Thyroid gland (tissue), 4 donors: ENCODE results near the gene GALNT9. TPM values are rescaled to one million over a fixed set of nuclear protein-coding genes. Genes with fewer than 3 reads are reported as not detected.
"Not testable (repeated sequence)": the region's sequence is repeated elsewhere in the genome, so short reads cannot be mapped to it uniquely, and the experiment has no call there.

Source experiments
- DNase-seq, 2 donors: peaks; one replicate each; pipeline ENCODE4 v3.0.0-alpha.2; 2019
- H3K27ac ChIP-seq, 3 donors: fragments of 200-600 bp; sonication (generic); 1 replicate in 2 of 3; 2 replicates in 1 of 3; pipeline ENCODE4 v1.5.1; 2016 to 2019; ENCODE audit warnings: mild to moderate bottlenecking in 1 of 3, moderate library complexity in 1 of 3
- H3K27me3 ChIP-seq: fragments of 200-600 bp; sonication (generic); one replicate; pipeline ENCODE4 v1.5.1; 2019
- H3K36me3 ChIP-seq, 2 donors: fragments of 200-600 bp; sonication (generic); one replicate each; pipeline ENCODE4 v1.5.1; 2016 to 2019
- H3K4me1 ChIP-seq, 2 donors: fragments of 200-600 bp; sonication (generic); one replicate each; pipeline ENCODE4 v1.5.1; 2017 to 2019
- H3K4me3 ChIP-seq, 3 donors: fragments of 200-600 bp; sonication (generic); replicated peaks in 1 of 3; 1 replicate in 2 of 3; 2 replicates in 1 of 3; pipeline ENCODE4 v1.5.1; 2016; ENCODE audit warnings: mild to moderate bottlenecking in 1 of 3
- H3K9me3 ChIP-seq: fragments of 200-600 bp; sonication (generic); one replicate; pipeline ENCODE4 v1.5.1; 2017
- POLR2A ChIP-seq, 2 donors: fragments of 450-650 bp; IDR thresholded peaks; one replicate each; pipeline ENCODE4 v1.6.1; 2017; ENCODE audit warnings: antibody characterized with exemption in 2 of 2, mild to moderate bottlenecking in 2 of 2, moderate library complexity in 1 of 2
- WGBS, 2 donors: methylation state at CpG; one replicate each; pipeline ENCODE4 v1.1.5; 2017; 5-methylcytosine and 5-hydroxymethylcytosine counted together
- intact Hi-C: fragments of 100-400 bp; cut with DNase I; formaldehyde crosslinking; loops from one replicate; pipeline ENCODE4 v1.15.1; 2023
- total RNA-seq, 4 donors: library from RNA; depleted of rRNA; stranded (reverse); fragments of >200 nt; gene quantifications; one replicate each; pipeline ENCODE4 v1.2.3, GENCODE V29; 2016
- TF ChIP-seq, protein P1 (sequence below), 6 experiments: fragments of 200-600 bp in 3 of 6; fragments of 450-650 bp in 3 of 6; sonication (generic) in 3 of 6; IDR thresholded peaks; one replicate each; pipeline ENCODE4 v1.5.1; 2016 to 2019; ENCODE audit warnings: antibody characterized with exemption in 6 of 6, mild to moderate bottlenecking in 2 of 6, inconsistent platforms in 1 of 6, moderate library complexity in 1 of 6

The GALNT9 gene
- total RNA-seq, 4 donors from 2014 or later = 2.2 to 29.2 (median 15.9) TPM

DNA sequence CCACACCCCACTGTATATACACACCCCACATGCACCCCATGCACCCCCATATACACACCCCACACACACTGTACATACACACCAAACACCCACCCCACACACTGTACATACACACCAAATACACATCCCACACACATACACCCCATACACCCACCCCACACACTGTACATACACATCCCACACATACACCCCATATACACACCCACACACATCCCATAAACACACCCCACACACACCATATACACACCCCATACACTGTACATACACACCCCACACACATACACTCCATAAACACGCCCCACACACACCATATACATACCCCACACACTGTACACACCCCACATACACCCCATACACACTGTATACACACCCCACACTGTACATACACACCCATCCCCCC, 102.8 kb downstream of the GALNT9 start:
- Histone ChIP-seq H3K27me3 (no peaks in the 10 kb centered on the region), H3K4me3 (no peak overlapping the region), H3K36me3 (no peaks in the 10 kb centered on the region), H3K9me3 (no peaks in the 10 kb centered on the region), H3K27ac (no peak overlapping the region), H3K4me1 (peaks cover 13 to 30% of the 10 kb centered on the region in 2 donors)
- WGBS, 2 donors = 83 to 90% methylated on average over 1 of the region's 1 CpG
- intact Hi-C loops = no loop called here
- no peak for DNase-seq
- TF ChIP-seq POLR2A (IDR thresholded peaks at IDR 0.05) = no peak
- TF ChIP-seq, protein P1, sequence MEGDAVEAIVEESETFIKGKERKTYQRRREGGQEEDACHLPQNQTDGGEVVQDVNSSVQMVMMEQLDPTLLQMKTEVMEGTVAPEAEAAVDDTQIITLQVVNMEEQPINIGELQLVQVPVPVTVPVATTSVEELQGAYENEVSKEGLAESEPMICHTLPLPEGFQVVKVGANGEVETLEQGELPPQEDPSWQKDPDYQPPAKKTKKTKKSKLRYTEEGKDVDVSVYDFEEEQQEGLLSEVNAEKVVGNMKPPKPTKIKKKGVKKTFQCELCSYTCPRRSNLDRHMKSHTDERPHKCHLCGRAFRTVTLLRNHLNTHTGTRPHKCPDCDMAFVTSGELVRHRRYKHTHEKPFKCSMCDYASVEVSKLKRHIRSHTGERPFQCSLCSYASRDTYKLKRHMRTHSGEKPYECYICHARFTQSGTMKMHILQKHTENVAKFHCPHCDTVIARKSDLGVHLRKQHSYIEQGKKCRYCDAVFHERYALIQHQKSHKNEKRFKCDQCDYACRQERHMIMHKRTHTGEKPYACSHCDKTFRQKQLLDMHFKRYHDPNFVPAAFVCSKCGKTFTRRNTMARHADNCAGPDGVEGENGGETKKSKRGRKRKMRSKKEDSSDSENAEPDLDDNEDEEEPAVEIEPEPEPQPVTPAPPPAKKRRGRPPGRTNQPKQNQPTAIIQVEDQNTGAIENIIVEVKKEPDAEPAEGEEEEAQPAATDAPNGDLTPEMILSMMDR (IDR thresholded peaks at IDR 0.05) = no peak

DNA sequence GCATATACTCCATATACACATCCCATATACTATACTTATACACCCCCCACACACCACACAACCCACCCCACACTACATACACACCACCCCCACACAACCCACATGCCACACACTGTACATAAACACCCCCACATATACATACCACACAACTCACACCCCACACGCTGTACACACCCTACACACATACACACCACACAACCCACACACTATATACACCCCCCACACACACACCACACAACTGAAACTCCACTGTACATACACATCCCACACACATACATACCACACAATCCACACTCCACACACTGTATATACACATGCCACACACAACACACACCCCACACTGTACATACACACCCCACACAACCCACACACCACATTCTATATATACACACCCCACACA, 104.2 kb downstream of the GALNT9 start:
- Histone ChIP-seq H3K27ac (no peak overlapping the region), H3K36me3 (no peaks in the 10 kb centered on the region), H3K9me3 (no peaks in the 10 kb centered on the region), H3K27me3 (no peaks in the 10 kb centered on the region), H3K4me3 (no peak overlapping the region), H3K4me1 (peaks cover 13 to 31% of the 10 kb centered on the region in 2 donors)
- DNase-seq = no peak
- intact Hi-C loops = no loop called here
- WGBS, 2 donors = 85 to 94% methylated on average over 1 of the region's 1 CpG
- TF ChIP-seq, protein P1 (IDR thresholded peaks at IDR 0.05) = no peak
- no peak for TF ChIP-seq POLR2A (IDR thresholded peaks at IDR 0.05)

DNA sequence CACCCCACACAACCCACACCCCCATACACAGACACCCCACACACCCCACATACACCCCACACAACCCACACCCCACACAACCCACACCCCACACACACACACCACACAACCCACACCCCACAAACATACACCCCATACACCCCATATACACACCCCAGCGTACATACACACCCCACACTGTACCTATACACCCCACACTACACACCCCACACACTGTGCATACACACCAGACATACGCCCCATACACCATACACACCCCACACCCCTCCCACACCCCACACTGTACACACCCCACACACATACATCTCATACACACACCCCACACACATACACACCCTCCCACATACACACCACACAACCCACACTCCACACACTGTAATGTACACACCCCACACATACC, 104.9 kb downstream of the GALNT9 start:
- Histone ChIP-seq H3K4me3 (no peak overlapping the region), H3K27me3 (no peaks in the 10 kb centered on the region), H3K27ac (no peak overlapping the region), H3K4me1 (peaks cover 13 to 36% of the 10 kb centered on the region in 2 donors), H3K36me3 (no peaks in the 10 kb centered on the region), H3K9me3 (no peaks in the 10 kb centered on the region)
- intact Hi-C loops = no loop called here
- no peak for DNase-seq
- whole genome bisulfite sequencing, 2 donors = 97 to 100% methylated on average over 2 of the region's 2 CpGs
- TF ChIP-seq, protein P1 (IDR thresholded peaks at IDR 0.05) = no peak
- TF ChIP-seq POLR2A (IDR thresholded peaks at IDR 0.05) = no peak

DNA sequence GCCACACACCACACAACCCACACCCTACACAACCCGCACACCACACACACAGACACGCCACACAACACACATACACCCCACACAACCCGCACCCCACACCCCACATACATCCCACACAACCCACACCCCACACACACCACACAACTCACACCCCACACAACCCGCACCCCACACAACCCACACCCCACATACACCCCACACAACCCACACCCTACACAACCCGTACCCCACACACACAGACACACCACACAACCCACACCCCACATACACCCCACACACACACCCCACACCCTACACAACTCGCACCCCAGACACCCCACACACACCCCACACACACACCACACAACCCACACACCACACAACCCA, 106.6 kb downstream of the GALNT9 start:
- 49 to 60% methylated on average over 5 of the region's 6 CpGs for WGBS, 2 donors
- intact Hi-C loops = no loop called here
- peaks cover 11 to 38% of the 10 kb centered on the region in 2 donors for H3K4me1 ChIP-seq

DNA sequence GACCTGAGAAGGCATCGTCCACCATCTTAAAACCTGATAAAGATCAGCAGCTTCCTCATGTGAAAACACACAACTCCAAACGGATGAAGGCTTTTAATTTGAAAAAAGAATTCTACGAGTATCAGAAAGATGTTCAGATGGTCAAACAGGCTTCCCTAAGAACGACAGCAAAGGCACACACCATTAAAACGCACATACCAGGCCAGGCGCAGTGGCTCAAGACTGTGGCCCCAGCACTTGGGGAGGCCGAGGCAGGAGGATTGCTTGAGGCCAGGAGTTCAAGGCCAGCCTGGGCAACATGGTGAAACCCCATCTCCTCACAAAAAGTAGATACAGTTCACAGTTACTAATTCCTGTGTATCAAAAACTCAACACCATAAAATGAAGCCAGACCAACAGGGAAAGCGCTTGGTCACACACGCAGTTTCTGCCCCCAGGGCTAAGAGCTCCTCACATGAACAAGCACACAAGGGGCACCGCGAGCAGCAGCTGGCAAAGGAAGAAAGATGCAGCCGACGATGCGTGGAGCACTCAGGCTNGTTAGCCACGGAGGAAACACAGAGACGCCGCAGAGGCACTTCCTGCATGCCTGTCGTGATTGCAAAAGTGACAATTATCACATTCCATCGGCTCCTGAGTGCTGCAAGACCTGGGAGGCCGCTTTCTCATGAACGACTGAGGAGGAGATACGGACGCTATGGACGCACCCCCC, 107.1 kb downstream of the GALNT9 start:
- no peaks in the 10 kb centered on the region for H3K36me3 ChIP-seq
- TF ChIP-seq, protein P1 (IDR thresholded peaks at IDR 0.05) = no peak
- no peak for TF ChIP-seq POLR2A (IDR thresholded peaks at IDR 0.05)
- peak overlapping the region in 2 of 3 donors; percentile 58 to 61 for H3K27ac ChIP-seq
- no peaks in the 10 kb centered on the region for H3K27me3 ChIP-seq
- peaks cover 6 to 33% of the 10 kb centered on the region in 2 donors for H3K4me1 ChIP-seq
- DNase-seq = peak; percentile 94 to 95
- intact Hi-C loops = no loop called here
- H3K9me3 ChIP-seq = no peaks in the 10 kb centered on the region
- WGBS, 2 donors = 9 to 12% methylated on average over 24 of the region's 24 CpGs
- H3K4me3 ChIP-seq = no peak overlapping the region

More for the DNA sequence above, 106.6 kb downstream of the GALNT9 start:
- Histone ChIP-seq H3K4me3 (no peak overlapping the region), H3K9me3 (no peaks in the 10 kb centered on the region), H3K27me3 (no peaks in the 10 kb centered on the region), H3K36me3 (no peaks in the 10 kb centered on the region), H3K27ac (peak overlapping the region in 1 of 3 donors; percentile 58)
- no peak for DNase-seq
- no peak for TF ChIP-seq POLR2A (IDR thresholded peaks at IDR 0.05)
- TF ChIP-seq, protein P1 (IDR thresholded peaks at IDR 0.05) = no peak

DNA sequence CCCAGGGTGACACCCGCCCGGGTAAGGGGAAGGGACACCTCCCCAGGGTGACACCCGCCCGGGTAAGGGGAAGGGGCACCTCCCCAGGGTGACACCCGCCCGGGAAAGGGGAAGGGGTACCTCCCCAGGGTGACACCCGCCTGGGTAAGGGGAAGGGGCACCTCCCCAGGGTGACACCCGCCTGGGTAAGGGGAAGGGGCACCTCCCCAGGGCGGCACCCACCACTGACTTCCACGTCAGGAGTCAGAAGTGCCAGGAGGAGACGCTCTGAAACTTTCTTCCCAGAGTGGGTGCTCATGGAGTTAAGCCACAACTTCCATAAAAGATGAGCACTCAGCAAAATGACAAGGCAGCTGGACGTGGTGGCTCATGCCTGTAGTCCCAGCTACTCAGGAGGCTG, 109.6 kb downstream of the GALNT9 start:
- H3K4me1 ChIP-seq = peaks cover 6 to 28% of the 10 kb centered on the region in 2 donors
- H3K9me3 ChIP-seq, H3K4me3 ChIP-seq, H3K27ac ChIP-seq, H3K27me3 ChIP-seq, intact Hi-C loops, DNase-seq, H3K36me3 ChIP-seq: not testable (repeated sequence)
- WGBS, 2 donors = 0 to 76% methylated on average over 1 to 7 of the region's 12 CpGs
